GM21390 (cell line): ENCODE results near the gene THAP10.

ENCODE experiments used
- ATAC-seq: cut with Tn5 transposase; IDR thresholded peaks from one replicate; pipeline ENCODE4 v1.9.1; 2021; ENCODE audit not compliant: unreplicated experiment

The THAP10 gene

GRCh38 chr15:70854666-70854976, 37.6 kb downstream of the THAP10 start:
- ATAC-seq = no peak

- no peak for ATAC-seq
These were observed 38.1 kb downstream of the THAP10 start, which contains the start of gene LARP6 for GRCh38 chr15:70853973-70854665. TSS of gene LARP6 (minus strand) at chr15:70854157. CDS start at chr15:70854088, 69 bp downstream.

GRCh38 chr15:70853318-70853972, 38.8 kb downstream of the THAP10 start:
- ATAC-seq = no peak

- no peak for ATAC-seq
These were observed 39.5 kb downstream of the THAP10 start for GRCh38 chr15:70852501-70853317.

GRCh38 chr15:70851889-70852288, 40.3 kb downstream of the THAP10 start:
- no peak for ATAC-seq

- ATAC-seq = no peak
These were observed 46.5 kb downstream of the THAP10 start for GRCh38 chr15:70845602-70846360.

GRCh38 chr15:70837476-70837875, 54.8 kb downstream of the THAP10 start:
- ATAC-seq = no peak

- ATAC-seq = no peak
These were observed 56.4 kb downstream of the THAP10 start for GRCh38 chr15:70835841-70836240.

GRCh38 chr15:70835415-70835814, 56.8 kb downstream of the THAP10 start:
- no peak for ATAC-seq

GRCh38 chr15:70834999-70835398, 57.2 kb downstream of the THAP10 start:
- no peak for ATAC-seq

- ATAC-seq = no peak
These were observed 58.1 kb downstream of the THAP10 start for GRCh38 chr15:70833861-70834765.

GRCh38 chr15:70833422-70833821, 58.8 kb downstream of the THAP10 start:
- no peak for ATAC-seq

- ATAC-seq = no peak
These were observed 60.1 kb downstream of the THAP10 start for GRCh38 chr15:70832176-70832575.
